GM19240 (cell line): ENCODE results near the gene DOLK.

ENCODE experiments used
- DNase-seq: peaks from one replicate; pipeline ENCODE4 v3.0.0; 2011; ENCODE audit warnings: low spot score; ENCODE audit not compliant: insufficient read length

The DOLK gene

DNA sequence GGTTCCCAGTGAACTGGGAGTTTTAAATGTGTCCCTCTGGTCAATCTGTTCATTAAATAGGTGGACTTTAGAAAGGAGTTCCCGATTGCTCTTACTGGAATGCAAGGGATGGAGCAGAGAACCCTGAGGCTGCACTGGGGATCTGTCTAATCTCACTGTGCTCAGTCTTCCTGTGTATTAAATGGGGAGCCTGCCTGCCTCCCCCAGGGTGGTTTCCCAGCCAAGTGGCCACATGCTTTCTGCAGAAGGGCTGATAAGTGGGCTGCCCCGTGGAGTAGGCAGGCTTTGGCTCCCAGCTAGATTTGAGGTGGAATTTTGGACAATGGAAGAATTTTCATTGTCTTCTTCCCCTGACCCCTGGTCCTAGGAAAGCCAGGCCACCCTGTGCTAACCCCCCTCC, 40.7 kb downstream of the DOLK start:
- DNase-seq, result no peak

DNA sequence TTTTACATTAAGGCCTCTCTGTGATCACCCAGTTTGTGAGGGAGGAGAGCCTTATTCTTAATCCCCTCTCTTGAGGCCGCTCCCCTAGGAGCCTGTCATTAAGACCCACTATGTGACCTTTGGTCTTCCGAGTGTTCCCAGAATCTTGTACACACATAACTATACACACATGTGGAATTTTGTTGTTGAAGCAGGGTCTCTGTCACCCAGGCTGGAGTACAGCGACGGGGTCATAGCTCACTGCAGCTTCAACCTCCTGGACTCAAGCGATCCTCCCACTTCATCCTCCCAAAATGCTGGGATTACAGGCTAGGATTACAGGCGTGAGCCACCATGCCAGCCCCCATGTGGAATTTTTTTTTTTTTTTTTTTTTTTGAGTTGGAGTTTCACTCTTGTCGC, 41.4 kb downstream of the DOLK start:
- no peak for DNase-seq

DNA sequence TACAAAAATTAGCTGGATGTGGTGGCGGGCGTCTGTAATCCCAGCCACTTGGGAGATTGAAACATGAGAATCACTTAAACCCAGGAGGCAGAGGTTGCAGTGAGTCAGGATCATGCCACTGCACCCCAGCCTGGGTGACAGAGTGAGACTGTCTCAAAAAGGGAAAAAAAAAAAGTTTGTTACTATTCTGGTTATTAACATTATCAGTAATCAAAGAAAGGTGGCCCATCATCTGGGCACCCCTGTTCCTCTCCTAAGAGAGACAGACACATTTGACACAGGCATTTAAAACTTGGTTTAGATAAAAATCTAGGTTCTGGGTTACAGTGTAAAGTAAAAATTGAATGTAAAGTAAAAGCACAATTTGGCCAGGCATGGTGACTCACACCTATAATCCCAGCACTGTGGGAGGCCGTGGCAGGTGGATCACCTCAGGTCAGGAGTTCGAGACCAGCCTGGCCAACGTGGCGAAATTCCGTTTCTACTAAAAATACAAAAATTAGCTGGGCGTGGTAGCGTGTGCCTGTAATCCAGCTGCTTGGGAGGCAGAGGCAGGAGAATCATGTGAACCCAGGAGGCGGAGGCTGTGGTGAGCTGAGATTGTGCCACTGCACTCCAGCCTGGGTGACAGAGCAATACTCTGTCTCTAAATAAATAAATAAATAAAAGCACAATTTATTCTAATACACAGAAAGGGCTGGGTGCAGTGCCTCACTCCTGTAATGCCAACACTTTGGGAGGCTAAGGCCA, 43.4 kb downstream of the DOLK start:
- no peak for DNase-seq

DNA sequence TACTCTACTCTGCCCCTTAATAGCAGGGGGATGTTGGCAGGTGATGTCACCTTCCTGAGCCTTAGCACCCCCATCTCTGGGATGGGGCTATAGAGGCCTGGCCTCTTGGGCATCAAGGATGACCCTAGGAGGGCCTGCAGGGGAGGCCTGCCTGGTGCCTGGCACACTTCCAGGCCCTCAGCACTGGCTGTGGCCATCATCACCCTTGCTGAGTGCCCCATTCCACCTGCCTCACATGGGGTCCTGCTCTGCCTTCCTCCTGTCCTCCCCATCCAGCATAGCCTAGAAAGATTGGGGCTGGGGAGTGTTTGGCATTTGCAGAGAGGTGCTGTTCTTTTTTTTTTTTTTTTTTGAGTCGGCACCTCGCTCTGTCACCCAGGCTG, 44.3 kb downstream of the DOLK start:
- DNase-seq, result no peak

DNA sequence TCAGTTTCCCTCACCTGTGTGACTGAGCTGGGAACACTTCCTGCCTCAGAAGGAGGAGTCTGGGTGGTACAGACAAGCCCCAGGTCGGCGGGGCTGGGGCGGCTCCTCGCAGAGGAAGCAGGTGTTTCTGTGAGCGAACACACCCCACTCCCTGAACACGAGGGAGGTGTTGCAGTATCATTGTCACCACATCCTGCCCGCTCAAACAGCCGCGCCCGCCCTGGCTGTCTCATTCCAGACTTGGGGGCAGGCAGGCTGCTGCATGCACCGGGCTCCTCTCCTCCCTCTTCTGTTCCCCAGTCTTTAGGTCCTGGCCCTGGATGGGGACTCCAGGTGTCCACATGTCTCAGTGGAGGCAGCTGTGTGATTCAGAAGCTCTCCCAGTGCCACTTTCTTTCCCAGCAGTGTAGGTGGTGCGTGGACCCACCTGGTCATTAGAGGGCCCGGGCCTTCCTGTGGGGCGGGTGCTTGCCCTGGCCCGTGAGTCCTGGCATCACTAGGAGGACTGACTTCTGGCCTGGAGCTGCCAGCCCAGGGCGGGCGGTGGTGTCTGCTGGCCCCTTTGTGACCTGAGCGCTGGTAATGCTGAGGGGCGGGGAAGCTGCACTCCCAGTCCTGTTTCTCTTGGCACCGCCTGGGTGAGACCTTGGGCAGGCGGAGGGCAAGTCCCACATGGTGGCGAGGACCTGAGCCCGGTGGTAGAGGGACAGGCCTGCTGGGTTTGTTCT, 44.9 kb downstream of the DOLK start:
- peak; percentile 78 for DNase-seq

DNA sequence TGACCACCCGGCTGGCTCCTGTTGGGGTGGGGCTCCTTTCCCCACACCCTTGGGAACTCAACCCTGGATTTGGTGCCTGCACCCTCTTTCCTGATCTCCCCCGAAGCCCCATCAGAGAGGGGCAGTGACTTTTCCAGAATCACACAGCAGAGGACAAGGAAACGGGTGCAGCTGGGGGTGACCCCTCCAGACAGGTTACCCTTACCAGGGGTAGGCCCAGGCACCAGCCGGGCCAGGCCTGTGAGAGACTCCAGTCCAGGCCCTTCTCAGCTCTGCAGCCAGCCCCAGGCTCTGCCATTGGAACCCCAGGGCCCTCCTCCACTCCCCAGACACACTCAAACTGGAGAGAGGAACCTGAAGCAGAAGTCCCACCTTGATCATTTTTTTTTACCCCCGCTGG, 45.6 kb downstream of the DOLK start:
- no peak for DNase-seq

DNA sequence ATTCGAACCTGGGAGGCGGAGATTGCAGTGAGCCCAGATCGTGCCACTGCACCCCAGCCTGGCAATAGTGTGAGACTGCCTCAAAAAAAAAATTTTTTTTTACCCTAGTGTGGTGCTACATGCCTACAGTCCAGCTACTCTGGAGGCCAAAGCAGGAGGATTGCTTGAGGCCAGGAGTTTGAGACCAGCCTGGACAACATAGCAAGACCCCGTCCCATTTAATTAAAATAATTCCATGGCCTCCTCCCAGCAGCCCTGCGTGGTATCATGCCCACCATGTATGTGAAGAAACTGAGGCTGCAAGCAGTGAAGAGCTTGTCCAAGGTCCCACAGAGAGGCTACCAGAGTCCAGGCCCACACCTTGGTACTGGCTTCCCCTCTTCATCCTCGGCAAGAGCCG, 46.0 kb downstream of the DOLK start:
- DNase-seq, result no peak

DNA sequence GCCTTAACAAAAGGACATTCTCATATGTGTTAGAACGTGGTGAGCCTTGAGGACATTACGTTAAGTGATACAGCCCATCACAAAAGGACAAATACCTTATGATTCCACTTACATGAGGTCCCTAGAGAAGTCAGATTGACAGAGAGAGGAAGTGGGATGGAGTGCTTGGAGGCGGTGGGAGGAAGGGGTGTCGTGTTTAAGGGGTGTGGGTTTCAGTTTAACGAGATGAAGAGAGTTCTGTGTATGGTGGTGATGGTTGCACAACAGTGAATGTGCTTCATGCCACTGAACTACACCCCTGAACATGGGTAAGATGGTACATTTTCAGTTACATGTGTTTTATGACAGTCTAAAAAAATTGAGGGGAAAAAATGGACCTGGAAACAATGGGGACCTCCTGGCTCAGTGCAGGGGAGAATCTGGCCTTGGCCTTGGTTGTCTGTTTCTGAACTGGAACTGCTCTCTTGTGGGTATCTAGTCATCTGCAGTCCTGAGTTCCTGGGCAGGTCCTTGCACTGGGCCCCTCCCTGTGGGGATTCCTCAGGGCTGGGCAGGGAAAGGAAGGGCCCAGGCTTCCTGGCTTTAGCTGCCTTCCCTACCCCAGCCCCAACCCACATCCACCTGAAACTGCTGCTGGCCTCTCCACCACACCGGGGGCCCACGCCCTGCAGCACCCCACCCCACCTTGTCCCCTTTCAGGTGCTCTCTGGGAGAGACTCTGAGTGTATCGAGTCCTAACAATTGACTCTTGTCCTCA, 47.7 kb downstream of the DOLK start:
- no peak for DNase-seq

DNA sequence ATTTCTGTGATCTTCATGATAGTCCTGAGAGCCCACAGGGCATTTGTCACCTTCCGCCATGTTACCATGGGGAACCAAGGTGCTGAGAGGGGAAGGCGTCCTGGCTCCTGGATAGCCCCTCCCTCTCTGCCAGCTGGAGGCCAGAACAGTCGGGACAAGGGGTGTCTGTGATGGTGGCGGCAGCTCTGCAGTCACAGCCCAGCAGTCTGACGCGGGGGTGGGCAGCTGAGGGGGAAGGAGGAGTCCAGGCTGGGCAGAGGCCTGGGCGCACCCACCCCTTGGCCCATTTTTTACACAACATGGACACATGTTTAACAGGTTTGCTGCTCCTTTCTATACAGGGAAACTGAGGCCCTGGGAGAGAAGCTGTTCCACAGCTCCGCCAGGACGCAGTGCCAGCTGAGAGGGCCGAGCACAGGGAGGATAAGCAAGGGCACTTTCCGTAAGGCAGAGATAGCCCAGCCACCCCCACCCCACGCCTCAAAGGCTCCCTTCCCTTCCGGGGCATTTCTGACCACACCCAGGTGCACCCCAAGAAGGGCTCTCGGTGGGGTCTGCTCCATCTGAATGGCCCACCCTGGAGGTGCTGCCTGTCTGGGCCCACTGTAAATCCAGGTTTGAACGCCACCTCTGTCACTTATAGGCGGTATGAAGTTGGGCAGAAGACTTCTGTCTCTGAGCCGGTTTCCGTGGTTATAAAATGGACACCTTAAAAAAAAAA, 48.4 kb downstream of the DOLK start:
- no peak for DNase-seq

DNA sequence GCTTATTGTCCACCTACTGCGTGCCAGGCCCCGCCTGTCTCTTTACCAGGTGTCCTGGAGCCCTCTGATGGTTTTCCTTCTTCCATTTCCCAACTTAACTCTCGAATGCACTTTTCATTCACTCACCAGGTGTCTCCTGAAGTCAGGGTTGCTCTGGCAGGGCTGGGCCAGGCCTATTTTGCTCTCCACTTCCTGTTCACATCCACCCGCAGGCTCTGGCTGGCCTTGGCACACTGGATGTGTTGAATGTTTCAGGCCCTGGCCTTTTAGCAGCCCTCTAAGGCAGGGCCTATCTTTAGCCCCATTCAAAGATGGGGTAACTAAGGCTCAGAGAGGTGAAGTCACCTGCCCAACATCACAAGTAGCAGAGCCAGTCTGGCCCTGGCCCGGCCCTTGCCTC, 49.0 kb downstream of the DOLK start:
- DNase-seq, result no peak

DNA sequence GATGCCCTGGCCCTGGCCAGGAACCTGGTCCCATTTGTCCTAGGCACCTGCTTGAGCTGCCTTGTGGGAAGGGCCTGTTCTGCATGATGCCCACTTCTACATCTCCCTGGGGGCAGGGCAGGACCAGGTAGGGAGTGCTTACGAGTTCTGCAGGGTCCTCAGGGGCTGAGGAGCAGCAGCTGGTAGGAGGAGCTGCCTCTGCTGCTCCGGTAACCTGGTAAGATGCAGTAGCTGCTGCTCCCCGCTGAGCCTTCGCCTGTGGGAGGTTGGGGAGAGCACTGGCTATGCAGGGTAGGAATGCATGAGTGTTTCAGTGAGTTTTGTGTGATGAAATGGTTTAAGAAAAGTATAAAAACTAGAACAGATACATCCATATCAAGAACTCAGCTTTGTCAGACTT, 51.8 kb downstream of the DOLK start:
- DNase-seq, result no peak
